Gastroesophageal sphincter (tissue), 3 donors: Measurements from ENCODE around the gene PCSK5.

ENCODE experiments used
- POLR2A ChIP-seq, 2 donors: fragments of 450-650 bp; IDR thresholded peaks; one replicate each; pipeline ENCODE4 v1.6.1; 2017; ENCODE audit warnings: antibody characterized with exemption in 2 of 2, mild to moderate bottlenecking in 2 of 2, moderate library complexity in 1 of 2
- TF ChIP-seq, protein P1 (sequence below), 4 experiments: fragments of 200-600 bp in 2 of 4; fragments of 450-650 bp in 2 of 4; sonication (generic) in 1 of 4; IDR thresholded peaks; one replicate each; pipeline ENCODE4 v1.5.1; 2017 to 2019; ENCODE audit warnings: antibody characterized with exemption in 4 of 4, mild to moderate bottlenecking in 2 of 4, moderate library complexity in 2 of 4

DNA sequence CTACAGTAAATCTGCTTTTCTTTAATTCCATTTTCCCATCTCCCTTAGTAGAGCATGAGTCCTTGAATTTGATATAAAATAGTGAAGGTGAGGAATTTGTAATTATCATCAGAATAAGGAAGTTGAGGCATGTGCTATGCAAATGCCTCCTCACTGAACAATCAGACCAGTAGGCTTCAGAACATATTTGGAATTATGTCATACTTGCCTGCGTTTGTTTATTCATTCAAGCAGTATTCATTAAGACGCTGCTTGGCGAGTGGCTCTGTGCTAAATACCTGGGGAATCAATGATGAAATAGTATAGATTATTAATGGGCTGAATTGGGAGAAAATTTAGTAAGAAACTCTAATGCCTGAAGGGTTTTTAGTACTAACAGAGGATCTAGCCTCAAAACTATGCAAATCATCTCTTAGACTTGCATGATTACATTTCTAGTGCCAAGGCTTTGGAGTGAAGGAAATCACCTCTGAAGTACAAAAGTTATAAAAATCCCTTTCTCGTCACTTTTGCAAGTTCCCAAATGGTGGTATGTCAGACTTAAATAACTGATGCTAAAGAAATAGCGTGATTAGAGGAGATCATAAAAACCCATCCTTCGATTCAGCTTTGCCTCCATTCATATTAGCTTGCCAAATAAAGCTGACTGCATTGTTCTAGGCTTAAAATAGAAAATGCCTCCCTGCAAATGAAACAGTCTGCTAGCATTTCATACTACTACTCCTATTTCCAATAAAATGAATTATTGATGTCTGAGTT is 141.7 kb downstream of the PCSK5 start:
- TF ChIP-seq, protein P1, sequence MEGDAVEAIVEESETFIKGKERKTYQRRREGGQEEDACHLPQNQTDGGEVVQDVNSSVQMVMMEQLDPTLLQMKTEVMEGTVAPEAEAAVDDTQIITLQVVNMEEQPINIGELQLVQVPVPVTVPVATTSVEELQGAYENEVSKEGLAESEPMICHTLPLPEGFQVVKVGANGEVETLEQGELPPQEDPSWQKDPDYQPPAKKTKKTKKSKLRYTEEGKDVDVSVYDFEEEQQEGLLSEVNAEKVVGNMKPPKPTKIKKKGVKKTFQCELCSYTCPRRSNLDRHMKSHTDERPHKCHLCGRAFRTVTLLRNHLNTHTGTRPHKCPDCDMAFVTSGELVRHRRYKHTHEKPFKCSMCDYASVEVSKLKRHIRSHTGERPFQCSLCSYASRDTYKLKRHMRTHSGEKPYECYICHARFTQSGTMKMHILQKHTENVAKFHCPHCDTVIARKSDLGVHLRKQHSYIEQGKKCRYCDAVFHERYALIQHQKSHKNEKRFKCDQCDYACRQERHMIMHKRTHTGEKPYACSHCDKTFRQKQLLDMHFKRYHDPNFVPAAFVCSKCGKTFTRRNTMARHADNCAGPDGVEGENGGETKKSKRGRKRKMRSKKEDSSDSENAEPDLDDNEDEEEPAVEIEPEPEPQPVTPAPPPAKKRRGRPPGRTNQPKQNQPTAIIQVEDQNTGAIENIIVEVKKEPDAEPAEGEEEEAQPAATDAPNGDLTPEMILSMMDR (IDR thresholded peaks at IDR 0.05), result no peak
- TF ChIP-seq POLR2A (IDR thresholded peaks at IDR 0.05), result no peak
